Prostate gland (tissue), 2 donors: ENCODE results near the gene VAMP2.

Source experiments
- CTCF ChIP-seq, 4 experiments: fragments of 200-600 bp in 2 of 4; fragments of 450-650 bp in 2 of 4; sonication (generic) in 2 of 4; IDR thresholded peaks; 1 replicate in 3 of 4; 2 replicates in 1 of 4; pipeline ENCODE4 v1.5.1; 2016 to 2019; ENCODE audit warnings: antibody characterized with exemption in 4 of 4, mild to moderate bottlenecking in 2 of 4, moderate library complexity in 2 of 4
- POLR2A ChIP-seq: fragments of 450-650 bp; IDR thresholded peaks from one replicate; pipeline ENCODE4 v1.6.1; 2016; ENCODE audit warnings: antibody characterized with exemption, mild to moderate bottlenecking

GRCh38 chr17:8158267-8159031 lies 4.3 kb downstream of the VAMP2 start:
- peak; percentile 80 to 98 (median 96) for TF ChIP-seq CTCF (IDR thresholded peaks at IDR 0.05)
- TF ChIP-seq POLR2A = no peak
